Measurements from ENCODE around the gene PUDP.

DNA sequence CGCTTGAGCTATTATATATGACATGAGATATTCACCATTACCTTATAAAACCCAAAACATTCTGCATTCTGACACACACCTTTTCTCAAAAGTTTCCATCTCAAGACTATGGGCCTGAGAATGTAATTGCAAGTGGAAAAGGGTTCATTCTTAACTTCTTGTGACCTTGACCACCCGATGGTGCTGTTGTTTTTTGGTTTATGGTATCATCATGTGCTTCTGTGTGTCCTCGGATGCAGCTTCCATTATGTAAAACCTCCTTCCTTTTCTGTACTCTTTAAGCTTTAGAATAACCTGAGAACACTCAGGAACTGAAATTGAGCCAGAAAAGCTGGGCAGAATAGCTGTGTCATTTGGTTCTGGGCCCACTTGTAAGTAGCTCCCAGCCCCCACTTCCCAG is 16.2 kb upstream of the PUDP start:
- TF ChIP-seq, protein P1, sequence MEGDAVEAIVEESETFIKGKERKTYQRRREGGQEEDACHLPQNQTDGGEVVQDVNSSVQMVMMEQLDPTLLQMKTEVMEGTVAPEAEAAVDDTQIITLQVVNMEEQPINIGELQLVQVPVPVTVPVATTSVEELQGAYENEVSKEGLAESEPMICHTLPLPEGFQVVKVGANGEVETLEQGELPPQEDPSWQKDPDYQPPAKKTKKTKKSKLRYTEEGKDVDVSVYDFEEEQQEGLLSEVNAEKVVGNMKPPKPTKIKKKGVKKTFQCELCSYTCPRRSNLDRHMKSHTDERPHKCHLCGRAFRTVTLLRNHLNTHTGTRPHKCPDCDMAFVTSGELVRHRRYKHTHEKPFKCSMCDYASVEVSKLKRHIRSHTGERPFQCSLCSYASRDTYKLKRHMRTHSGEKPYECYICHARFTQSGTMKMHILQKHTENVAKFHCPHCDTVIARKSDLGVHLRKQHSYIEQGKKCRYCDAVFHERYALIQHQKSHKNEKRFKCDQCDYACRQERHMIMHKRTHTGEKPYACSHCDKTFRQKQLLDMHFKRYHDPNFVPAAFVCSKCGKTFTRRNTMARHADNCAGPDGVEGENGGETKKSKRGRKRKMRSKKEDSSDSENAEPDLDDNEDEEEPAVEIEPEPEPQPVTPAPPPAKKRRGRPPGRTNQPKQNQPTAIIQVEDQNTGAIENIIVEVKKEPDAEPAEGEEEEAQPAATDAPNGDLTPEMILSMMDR (IDR thresholded peaks at IDR 0.05): no peak
- TF ChIP-seq POLR2A (IDR thresholded peaks at IDR 0.05): no peak
